ENCODE measurements around the gene PPP1R12A. TPM values are rescaled to one million over a fixed set of nuclear protein-coding genes. Genes with fewer than 3 reads are reported as not detected.
"Not testable (repeated sequence)": the region's sequence is repeated elsewhere in the genome, so short reads cannot be mapped to it uniquely, and the experiment has no call there.

Gene PPP1R12A
- total RNA-seq, 2 experiments from 2014 or later, result 68.2 to 73.3 TPM

DNA sequence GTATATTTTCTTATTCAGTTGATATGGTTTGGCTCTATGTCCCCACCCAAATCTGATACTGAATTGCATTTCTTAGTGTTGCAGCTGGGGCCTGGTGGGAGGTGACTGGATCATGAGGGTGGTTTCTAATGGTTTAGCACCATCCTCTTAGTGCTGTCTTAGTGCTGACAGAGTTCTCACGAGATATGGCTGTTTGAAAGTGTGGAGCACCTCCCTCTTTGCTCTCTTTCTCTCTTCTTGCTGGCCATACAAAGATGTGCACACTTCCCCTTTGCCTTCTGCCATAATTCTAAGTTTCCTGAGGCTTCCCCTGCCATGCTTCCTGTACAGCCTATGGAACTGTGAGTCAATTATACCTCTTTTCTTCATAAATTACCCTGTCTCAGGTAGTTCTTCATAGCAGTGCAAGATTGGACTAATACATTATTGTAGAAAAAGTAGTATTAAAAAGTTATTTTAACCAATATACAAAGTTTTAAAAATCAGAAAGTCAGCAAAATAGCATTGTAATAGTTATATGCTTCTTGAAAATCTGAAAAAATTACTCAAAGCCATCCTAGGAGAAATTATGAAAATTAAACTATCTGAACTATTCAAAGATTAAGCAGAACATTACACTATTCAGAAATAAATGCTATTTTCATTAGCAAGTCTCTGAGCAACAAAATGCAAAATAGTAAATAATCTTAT is 84.1 kb downstream of the PPP1R12A start:
- ChIA-PET POLR2A (no interaction called here), CTCF (no interaction called here)

DNA sequence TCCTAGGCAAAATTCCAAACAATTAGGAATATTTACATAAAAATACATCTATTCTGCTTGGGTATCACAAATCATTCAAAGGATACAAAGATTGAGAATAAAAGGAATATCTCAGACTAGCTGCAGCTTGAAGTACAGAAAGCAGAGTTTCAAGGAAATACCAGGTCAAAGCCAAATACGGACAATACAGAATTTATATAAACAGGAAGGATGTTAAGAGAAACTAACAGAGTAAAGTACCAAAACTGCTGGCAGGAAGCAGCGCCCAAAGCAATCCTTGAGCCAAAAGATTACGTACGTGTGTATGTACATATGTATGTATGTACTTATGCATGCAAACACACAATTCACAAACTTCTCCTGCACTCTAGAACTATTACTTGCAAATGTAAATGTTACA is 86.6 kb downstream of the PPP1R12A start:
- ChIA-PET CTCF (no interaction called here), POLR2A (no interaction called here)

DNA sequence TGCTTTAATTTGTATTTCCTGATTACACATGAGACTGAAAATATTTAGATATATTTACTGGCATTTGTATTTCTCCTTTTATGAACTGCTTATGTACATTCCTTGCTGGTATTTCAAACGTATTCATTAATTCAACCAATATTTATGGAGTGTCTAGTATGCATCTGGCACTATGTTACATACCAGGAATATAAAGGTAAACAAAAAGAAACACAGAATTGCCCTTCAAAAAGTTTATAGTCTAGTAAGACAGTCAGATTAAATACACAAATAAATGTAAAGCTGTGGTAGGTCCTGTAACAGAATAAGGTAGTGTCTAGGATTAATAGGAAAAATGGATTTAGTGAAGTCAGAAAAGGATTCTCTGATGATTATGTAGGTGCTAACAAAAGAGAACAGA is 87.5 kb downstream of the PPP1R12A start:
- POLR2A ChIA-PET, result no interaction called here
- CTCF ChIA-PET, result no interaction called here

DNA sequence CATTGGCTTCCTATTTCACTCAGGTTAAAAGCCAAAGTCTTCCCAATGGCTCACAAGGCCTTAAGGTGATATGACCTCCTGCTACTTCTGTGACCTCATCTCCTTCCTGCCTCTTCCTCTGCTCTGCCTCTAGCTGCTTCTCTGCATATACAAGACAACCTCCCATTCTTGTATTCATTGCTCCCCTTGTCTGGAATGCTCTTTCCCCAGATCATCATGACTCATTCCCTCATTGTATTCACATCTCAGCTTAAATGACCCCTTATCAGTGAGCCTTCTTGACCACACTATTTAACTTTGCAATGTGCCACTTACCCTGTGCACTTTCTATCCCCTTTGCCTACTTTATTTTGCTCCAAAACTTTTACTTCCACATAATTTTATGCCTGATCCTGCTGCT is 90.2 kb downstream of the PPP1R12A start:
- POLR2A ChIA-PET, result no interaction called here

DNA sequence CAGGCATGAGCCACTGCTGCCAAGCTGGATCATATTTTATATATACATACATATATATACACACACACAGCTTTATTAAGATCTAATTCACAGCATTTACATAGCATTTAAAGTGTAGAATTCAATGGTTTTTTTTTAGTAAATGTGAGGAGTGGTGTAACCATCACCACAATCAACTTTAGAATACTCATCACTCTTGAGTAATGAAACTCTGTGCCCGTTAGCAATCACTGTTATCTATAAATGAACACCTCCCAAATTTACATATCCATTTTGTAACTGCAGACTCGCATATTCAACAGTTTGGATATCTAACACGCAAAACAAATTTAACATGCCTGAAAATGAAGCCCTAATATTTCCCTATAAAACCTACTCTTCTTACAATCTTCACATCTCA is 90.9 kb downstream of the PPP1R12A start:
- ChIA-PET CTCF (no interaction called here), POLR2A (interaction anchor here (0.7 kb wide), 1 partner anchor 91 kb away, joined by 3 read pairs; the partner anchor contains the start of gene PPP1R12A)

More for the DNA sequence above, 90.2 kb downstream of the PPP1R12A start:
- CTCF ChIA-PET, result no interaction called here

DNA sequence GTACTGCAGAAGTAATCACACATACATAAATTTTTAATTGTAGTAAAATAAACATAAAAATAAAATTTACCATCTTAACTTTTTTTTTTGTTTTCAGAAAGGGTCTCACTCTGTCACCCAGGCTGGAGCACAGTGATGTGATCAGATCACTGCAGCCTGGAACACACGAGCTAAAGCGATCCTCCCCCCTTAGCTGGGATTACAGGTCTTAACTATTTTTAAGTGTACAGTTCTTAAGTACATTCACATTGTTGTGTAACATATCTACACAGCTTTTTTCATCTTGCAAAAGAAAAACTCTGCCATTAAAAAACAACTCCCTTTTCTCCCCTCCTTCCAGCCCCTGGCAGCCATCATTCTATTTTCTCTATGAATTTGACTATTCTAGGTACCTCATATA is 92.3 kb downstream of the PPP1R12A start:
- CTCF ChIA-PET, result no interaction called here
- POLR2A ChIA-PET, result no interaction called here

DNA sequence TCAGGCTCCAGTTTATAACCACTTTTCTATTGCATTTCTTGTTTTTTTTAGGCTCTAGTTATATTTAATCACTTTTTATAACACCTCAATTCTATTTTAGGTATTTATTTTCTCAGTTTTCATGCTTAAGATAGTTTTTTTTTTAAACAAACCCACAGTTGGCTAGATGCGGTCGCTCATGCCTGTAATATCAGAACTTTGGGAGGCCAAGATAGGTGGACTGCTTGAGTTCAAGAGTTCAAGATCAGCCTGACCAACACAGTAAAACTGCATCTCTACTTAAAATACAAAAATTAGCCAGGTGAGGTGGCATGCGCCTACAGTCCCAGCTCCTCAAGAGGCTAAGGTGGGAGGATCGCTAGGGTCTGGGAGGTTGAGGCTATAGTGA is 93.0 kb downstream of the PPP1R12A start:
- ChIA-PET POLR2A (no interaction called here), CTCF (no interaction called here)

DNA sequence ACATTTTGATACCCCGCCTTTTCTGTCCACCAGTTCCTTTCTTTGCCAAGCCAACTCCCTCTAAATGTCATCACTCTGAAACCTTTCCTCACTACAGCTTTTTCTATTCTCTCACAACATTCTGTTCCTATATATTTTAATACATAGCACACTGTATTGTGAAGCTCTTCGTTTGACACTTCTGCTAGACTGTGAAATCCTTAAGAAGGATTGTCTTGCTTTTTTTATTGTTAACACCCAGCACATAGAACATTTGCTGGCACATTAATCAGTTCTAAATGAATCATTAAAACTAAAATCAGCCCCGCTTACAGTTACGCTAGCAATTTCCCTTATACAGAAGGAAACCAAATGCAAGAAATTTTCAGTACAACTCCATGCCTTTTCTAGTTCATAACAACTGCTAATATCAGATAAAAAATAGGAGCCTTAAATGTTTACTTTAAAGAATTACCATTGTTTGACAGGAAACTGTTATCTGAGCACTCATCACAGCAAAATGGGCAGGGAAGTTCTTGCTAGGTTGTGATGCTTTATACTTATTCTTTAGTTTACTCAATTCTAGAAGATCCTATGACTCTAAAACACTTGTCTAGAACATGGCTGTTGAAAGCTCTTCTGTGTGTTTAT is 93.5 kb downstream of the PPP1R12A start:
- POLR2A ChIA-PET, result no interaction called here
- CTCF ChIA-PET, result interaction anchor here (0.7 kb wide), 2 partner anchors 101 to 198 kb away, joined by 4 read pairs; no protein-coding TSS in a partner anchor

DNA sequence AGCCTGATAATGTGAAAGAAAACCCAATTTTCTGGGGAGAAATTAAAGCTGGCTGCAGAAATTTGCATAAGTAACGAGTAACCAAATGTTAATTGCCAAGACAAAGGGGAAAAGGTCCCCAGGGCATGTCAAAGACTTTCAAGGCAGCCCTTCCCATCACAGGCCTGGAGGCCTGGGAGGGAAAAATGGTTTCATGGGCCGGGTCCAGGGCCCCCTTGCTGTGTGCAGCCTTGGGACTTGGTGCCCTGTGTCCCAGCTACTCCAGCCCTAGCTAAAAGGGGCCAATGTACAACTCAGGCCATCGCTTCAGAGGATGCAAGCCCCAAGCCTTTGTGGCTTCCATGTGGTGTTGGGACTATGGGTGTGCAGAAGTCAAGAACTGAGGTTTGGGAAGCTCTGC is 96.5 kb downstream of the PPP1R12A start:
- ChIA-PET POLR2A (no interaction called here), CTCF (no interaction called here)

DNA sequence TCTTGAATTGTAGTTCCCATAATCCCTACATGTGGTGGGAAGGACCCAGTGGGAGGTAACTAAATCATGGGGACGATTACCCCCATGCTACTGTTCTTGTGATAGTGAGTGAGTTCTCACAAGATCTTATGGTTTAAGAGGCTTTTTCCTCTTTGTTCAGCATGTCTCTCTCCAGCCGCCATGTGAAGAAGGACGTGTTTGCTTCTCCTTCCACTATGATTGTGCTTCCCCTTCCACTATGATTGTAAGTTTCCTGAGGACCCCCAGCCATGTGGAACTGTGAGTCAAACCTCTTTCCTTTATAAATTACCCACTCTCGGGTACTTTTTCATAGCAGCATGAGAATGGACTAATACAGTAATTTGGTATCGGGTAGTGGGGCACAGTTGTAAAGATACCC is 97.3 kb downstream of the PPP1R12A start:
- CTCF ChIA-PET, result no interaction called here

DNA sequence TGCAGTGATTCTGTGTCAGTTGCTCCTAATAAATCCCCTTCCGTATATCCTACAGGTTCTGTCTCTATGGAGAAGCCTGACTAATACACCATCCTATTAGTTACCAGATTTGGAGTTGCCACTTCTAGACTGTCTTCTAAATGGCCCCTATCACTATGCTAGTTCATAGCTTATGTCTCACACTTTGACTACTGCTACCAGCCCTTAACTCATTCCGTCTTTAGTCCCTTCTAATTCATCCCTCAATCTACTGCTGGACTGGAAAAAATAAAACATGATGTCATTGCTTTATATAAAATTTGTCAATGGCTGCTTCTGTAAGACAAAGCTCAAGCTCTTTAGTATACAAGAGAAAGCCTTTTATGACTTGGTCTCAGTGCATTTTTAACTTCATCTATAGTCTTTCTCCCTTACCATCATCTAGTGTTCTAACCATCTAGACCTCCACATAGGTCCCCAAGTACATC is 99.5 kb downstream of the PPP1R12A start:
- CTCF ChIA-PET, result no interaction called here
- POLR2A ChIA-PET, result no interaction called here

More for the DNA sequence above, 97.3 kb downstream of the PPP1R12A start:
- POLR2A ChIA-PET, result no interaction called here

DNA sequence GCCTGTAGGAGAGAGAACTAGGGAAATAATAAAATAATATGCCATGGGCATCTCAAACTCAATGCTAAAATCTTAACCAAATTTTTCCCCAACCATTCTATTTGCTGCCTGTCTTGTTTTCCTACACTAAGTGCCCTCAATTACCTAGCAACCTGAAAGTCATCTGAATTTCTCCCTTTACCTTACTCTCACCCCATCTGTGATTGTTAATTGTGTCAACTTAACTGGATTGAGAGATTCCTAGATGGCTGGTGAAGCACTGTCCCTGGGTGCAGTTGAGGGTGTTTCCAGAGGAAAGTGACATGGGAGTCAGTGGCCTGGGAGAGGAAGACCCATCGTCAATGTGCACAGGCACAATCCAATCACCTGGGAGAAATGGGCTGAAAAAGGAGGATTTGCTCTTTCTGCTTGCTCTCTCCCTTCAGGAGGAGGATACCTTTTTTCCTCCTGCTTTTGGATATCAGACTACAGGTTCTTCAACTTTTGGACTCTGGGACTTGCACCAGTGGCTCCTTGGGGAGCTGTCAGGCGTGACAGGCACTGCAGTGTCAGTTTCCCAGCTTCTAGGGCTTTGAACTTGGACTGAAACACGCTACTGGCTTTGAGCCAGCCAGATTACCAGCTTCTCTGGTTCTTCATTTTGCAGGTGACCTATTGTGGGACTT is 100.1 kb downstream of the PPP1R12A start:
- POLR2A ChIA-PET, result no interaction called here
- CTCF ChIA-PET, result no interaction called here

DNA sequence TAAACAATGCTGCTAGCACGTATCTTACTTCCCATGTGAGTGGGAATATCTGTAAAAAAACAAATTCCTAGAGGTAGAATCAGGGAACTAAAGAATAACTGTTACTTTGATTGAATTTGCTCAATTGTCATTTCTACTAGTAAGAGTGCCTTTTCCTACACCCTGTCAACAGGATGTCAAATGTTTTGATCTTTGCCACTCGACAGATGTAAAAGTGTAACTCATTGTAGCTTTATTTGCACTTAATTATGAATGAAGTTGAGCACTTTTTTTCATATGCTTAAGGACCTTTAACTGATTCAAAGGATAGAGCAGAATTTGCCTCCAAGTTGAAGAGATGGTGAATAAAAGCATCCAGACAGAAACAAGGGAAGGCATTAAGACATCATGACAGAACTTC is 104.5 kb downstream of the PPP1R12A start:
- ChIA-PET CTCF (interaction anchor here (0.6 kb wide), 1 partner anchor 76 kb away, joined by 4 read pairs; no protein-coding TSS in a partner anchor), POLR2A (no interaction called here)

DNA sequence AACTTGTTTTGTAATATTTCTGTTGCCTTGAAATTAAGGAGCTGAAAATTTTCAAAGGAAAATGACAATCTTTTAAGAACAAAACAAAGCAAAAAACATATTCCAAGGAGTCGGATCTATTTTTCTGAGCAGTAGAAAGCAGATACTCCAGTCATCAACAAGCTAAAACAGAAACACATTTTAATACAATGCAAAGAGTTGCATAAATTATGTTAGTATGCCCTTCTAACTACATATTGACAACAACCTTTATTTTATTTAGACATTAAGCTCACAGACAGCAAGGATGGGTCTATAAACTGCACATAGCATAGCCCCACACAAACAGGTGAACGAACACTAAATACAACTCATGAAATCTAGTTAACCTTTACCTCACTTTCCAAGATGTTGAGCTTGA is 106.0 kb downstream of the PPP1R12A start:
- ChIA-PET CTCF (no interaction called here), POLR2A (no interaction called here)

DNA sequence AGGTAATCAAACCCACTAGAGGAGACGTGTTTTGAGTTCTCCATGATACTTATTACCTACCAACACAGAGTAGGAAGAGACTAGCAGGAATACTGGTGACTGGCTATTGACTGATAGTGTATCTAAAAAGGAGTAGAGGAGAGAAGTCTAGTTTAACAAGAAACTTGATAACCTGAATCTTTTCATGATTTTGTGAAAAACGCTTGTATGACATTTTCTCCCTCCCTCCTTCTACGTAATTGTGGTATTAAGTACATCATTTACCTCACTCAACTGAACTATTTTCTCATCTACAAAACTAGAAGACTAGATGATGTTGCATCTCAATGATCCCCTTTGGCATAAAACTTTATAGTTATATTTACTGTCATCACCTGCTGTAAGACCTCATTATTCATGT is 107.4 kb downstream of the PPP1R12A start:
- ChIA-PET POLR2A (no interaction called here), CTCF (no interaction called here)

DNA sequence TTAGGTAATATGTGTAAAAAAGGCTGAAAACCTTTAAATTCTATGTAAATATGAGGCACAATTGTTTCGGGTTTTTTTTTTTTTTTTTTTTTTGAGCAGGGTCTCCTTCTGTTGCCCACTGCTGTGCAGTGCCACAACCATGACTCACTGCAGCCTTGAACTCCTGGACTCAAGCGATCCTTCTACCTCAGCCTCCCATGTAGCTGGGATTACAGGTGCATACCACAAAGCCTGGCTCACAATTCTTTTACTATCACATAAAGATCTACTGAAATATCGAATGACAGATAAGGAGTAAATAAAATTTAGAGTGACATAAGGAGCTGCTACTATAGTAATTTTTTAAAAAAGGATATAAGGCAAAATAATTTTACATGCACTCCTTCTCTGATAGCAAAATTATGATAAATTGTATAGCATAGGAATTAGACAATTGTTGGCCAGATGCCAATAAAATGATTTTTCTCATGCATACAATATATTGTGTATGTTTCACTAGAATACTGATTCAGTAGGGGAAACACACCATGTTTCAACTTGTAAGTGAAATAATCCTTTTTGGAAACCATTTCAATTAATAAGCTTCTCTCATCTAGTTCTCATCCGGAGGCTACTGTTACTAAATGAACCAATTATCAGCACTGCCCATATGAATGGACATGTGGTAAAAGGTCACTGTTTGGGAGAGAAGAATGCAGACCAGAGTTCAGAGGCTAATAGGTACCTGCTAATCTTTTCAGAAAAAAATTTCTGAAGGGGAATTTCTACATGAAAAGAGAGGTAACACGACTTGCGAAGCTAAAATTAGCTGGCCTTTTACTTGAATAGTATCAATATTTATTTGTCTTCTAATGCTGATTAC is 108.4 kb downstream of the PPP1R12A start:
- POLR2A ChIA-PET, result no interaction called here
- CTCF ChIA-PET, result interaction anchor here (0.7 kb wide), 1 partner anchor 30 kb away, joined by 5 read pairs; no protein-coding TSS in a partner anchor

DNA sequence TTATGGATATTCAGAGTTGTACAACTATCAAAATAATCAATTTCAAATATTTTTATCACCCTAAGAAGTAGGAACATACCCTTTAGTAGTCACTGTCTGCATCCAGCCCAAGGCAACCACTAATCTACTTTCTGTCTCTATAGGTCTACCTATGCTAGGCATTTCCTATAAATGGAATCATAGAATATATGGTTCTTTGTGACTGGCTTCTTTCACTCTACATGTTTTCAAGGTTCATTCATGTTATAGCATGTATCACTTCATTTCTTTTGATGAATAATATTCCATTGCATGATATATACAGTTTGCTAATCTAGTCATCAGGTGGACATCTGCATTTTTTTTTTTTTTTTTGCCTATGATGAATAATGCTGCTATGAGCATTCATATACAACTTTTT is 112.4 kb downstream of the PPP1R12A start:
- CTCF ChIA-PET, result no interaction called here
- POLR2A ChIA-PET, result no interaction called here

DNA sequence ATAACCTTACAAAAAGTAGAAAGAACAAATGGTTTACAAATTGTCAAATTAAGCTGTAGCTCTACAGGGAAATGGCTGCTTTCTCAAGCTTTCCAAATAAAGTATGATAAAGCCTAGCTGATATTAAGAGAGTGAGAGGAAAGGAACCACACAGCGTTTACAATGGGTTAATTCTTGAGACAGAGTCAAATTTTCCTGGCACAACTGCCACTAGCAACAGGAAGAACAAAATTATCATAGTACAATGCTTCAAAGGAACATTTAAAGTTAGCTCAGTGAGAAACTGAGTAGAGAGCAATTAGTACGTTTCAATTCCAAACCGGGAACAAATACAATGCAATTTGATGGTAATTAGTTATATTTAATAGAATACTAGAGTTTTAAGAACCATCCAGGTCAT is 116.0 kb downstream of the PPP1R12A start:
- ChIA-PET CTCF (no interaction called here), POLR2A (no interaction called here)

DNA sequence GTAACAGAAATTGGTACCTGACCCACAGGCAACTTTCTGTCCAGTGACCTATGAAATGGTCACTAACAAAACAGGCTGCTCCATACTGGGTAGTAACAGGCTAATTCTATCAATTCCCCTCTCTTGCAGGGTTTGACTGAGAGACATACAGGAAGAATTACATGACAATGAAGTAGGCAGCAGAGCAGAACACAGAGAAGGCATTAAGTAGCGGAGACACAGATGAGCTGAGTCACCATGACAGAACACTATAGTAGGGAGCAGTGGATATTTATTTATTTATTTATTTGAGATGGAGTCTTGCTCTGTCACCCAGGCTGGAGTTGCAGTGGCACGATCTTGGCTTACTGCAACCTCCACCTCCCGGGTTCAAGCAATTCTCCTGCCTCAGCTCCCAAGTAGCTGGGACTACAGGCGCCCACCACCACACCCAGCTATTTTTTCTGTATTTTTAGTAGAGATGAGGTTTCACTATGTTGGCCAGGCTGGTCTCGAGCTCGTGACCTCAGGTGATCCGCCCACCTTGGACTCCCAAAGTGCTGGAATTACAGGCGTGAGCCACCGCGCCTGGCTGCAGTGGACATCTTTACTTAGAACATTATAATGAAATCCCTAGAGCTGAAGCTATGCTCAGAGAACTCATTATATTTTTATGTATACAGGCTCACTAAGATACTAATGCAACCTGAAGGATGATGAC is 150.4 kb downstream of the PPP1R12A start:
- CTCF ChIA-PET, POLR2A ChIA-PET: not testable (repeated sequence)
